GM18951 (cell line): ENCODE data around the gene ACOX1.

ENCODE experiments used
- POLR2A ChIP-seq: IDR thresholded peaks from 4 replicates; pipeline ENCODE4 v1.6.1; 2011; ENCODE audit warnings: mild to moderate bottlenecking; ENCODE audit not compliant: insufficient read length, insufficient read depth; ENCODE audit errors: extremely low read depth
- in situ Hi-C: fragments of 300-500 bp; cut with MboI; formaldehyde crosslinking; loops from one replicate; pipeline ENCODE4 v1.12.0; 2022; ENCODE audit warnings: low sequenced_read_pairs, mixed read lengths, inconsistent platforms; ENCODE audit not compliant: unreplicated experiment

The ACOX1 gene

GRCh38 chr17:75959051-75959838, 19.7 kb downstream of the ACOX1 start:
- TF ChIP-seq POLR2A: no peak
- in situ Hi-C loops: no loop called here

GRCh38 chr17:75950855-75951554, 28.0 kb downstream of the ACOX1 start:
- in situ Hi-C loops: no loop called here
- TF ChIP-seq POLR2A: no peak

GRCh38 chr17:75950421-75950820, 28.5 kb downstream of the ACOX1 start:
- no peak for TF ChIP-seq POLR2A
- in situ Hi-C loops: no loop called here

- no peak for TF ChIP-seq POLR2A
- in situ Hi-C loops: no loop called here
Observed at GRCh38 chr17:75945211-75945610, 33.8 kb downstream of the ACOX1 start.

GRCh38 chr17:75943491-75943890, 35.5 kb downstream of the ACOX1 start:
- no peak for TF ChIP-seq POLR2A
- in situ Hi-C loops: no loop called here

- TF ChIP-seq POLR2A: no peak
- in situ Hi-C loops: no loop called here
Observed at GRCh38 chr17:75942473-75942872, 36.5 kb downstream of the ACOX1 start.

GRCh38 chr17:75941442-75941819, 37.5 kb downstream of the ACOX1 start:
- in situ Hi-C loops: no loop called here
- no peak for TF ChIP-seq POLR2A

- TF ChIP-seq POLR2A: peak; percentile 92
- in situ Hi-C loops: no loop called here
Observed at GRCh38 chr17:75940727-75941441, 38.1 kb downstream of the ACOX1 start, which contains the start of gene FBF1. Gene FBF1 (minus strand): TSS chr17:75941042. CDS start chr17:75938149, 2,893 bp downstream.

- no peak for TF ChIP-seq POLR2A
- in situ Hi-C loops: no loop called here
Observed at GRCh38 chr17:75937652-75938051, 41.3 kb downstream of the ACOX1 start.

GRCh38 chr17:75933808-75934207, 45.2 kb downstream of the ACOX1 start:
- no peak for TF ChIP-seq POLR2A
- in situ Hi-C loops: no loop called here

- TF ChIP-seq POLR2A: no peak
- in situ Hi-C loops: no loop called here
Observed at GRCh38 chr17:75932852-75933251, 46.1 kb downstream of the ACOX1 start.

- in situ Hi-C loops: no loop called here
- TF ChIP-seq POLR2A: no peak
Observed at GRCh38 chr17:75931062-75931461, 47.9 kb downstream of the ACOX1 start.

GRCh38 chr17:75927286-75927922, 51.6 kb downstream of the ACOX1 start:
- no peak for TF ChIP-seq POLR2A
- in situ Hi-C loops: no loop called here
